Activated T-helper 1 cell treated with anti-CD3 and anti-CD28 coated beads, Interleukin-12 subunit alpha, Interleukin-12 subunit beta, Interleukin-2, Interleukin-4 antibody, amounts not matched to agents 30 ng/mL and 10 ng/mL and 1 ng/mL, durations not matched to agents 14 hours and 24 hours and 36 hours (primary cell): ENCODE data around the gene R3HCC1L. TPM values are rescaled to one million over a fixed set of nuclear protein-coding genes. Genes with fewer than 3 reads are reported as not detected.

Experiments
- DNase-seq: peaks from one replicate; pipeline ENCODE4 v3.0.0; 2021; ENCODE audit warnings: low spot score
- H3K27ac Mint-ChIP-seq: one replicate; pipeline ENCODE4 v1.8.0; 2021; ENCODE audit warnings: mild to moderate bottlenecking, mixed read lengths
- H3K27me3 Mint-ChIP-seq: one replicate; pipeline ENCODE4 v1.8.0; 2022; ENCODE audit warnings: mild to moderate bottlenecking, moderate library complexity, mixed read lengths; ENCODE audit not compliant: insufficient read depth
- H3K36me3 Mint-ChIP-seq: one replicate; pipeline ENCODE4 v1.8.0; 2021; ENCODE audit warnings: low read depth, mixed read lengths
- H3K4me1 Mint-ChIP-seq: one replicate; pipeline ENCODE4 v1.8.0; 2021; ENCODE audit warnings: low read depth, mixed read lengths
- H3K4me3 Mint-ChIP-seq: one replicate; pipeline ENCODE4 v1.8.0; 2021; ENCODE audit warnings: mild to moderate bottlenecking, moderate library complexity, mixed read lengths
- H3K9me3 Mint-ChIP-seq: one replicate; pipeline ENCODE4 v1.8.0; 2021; ENCODE audit warnings: mixed read lengths
- intact Hi-C: fragments of 100-400 bp; cut with micrococcal nuclease; formaldehyde crosslinking; loops from one replicate; pipeline ENCODE4 v1.15.1; 2024
- total RNA-seq: library from RNA; stranded (reverse); gene quantifications from 2 replicates; pipeline ENCODE4 v1.2.3, GENCODE V29; 2022

R3HCC1L gene
- total RNA-seq, 1 donor from 2014 or later: 20.0 TPM

DNA sequence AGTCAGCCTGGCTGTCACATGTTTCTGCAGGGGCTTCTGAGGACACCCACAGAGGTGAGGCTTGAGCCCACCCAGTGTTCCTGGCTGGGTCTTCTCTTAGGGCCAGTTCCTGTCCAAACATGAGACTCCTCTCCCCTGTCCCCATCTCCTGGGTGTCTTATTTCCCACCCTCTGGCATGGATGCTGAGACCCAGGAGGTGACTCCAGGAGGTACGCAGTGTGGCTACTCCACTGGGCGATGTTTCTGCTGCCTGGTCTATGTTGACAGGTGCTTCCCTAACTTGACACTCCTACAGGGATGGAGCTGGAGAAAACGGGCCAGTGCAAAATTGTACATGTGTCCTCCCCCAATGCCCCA lies 159.8 kb downstream of the R3HCC1L start:
- no peaks in the 10 kb centered on the region for H3K36me3 Mint-ChIP-seq
- no peak overlapping the region for H3K4me3 Mint-ChIP-seq
- no peaks in the 10 kb centered on the region for H3K9me3 Mint-ChIP-seq
- H3K27me3 Mint-ChIP-seq: peaks cover 7% of the 10 kb centered on the region
- no peaks in the 10 kb centered on the region for H3K4me1 Mint-ChIP-seq
- no peak overlapping the region for H3K27ac Mint-ChIP-seq
- DNase-seq: no peak
- intact Hi-C loops: no loop called here

Other genes starting within 250 kb of the R3HCC1L start
- not detected in 2 replicates for gene CRTAC1, start 104.0 kb upstream of the R3HCC1L start, total RNA-seq
- not detected in 2 replicates for gene LOXL4, start 133.5 kb downstream of the R3HCC1L start, total RNA-seq